ENCODE measurements around the gene STK10.

GRCh38 chr5:172031894-172032461, 156.0 kb downstream of the STK10 start:
- TF ChIP-seq POLR2AphosphoS5 (IDR thresholded peaks at IDR 0.05; ENCODE audit: low read depth) (no peak), REST (IDR thresholded peaks at IDR 0.05; ENCODE audit: unreplicated experiment) (no peak), CTCF (conservative IDR thresholded peaks at IDR 0.05; ENCODE audit: low read depth in 2 of 2) (no peak), EZH2 (IDR thresholded peaks at IDR 0.05; ENCODE audit: low read depth, unreplicated experiment) (no peak)
